HepG2 (cell line): ENCODE data around the gene PGS1. TPM values are rescaled to one million over a fixed set of nuclear protein-coding genes. Genes with fewer than 3 reads are reported as not detected.

ENCODE experiments used
- ATAC-seq: fragments of 200-7000 bp; cut with Tn5 transposase; 3 replicates; pipeline ENCODE4 v1.9.1; 2020; ENCODE audit warnings: mild to moderate bottlenecking, moderate library complexity
- BruUV-seq: library from RNA; stranded (reverse); fragments of 400-500 nt; replicated peaks from 2 replicates; lab custom pipeline; 2021; lab: Mats Ljungman, UMichigan
- CTCF ChIA-PET: fragments of 300-600 bp; formaldehyde crosslinking; extraction: SDS; loops from one replicate; lab custom pipeline; 2021; ENCODE audit warnings: low total read pairs, inconsistent platforms, low intra/inter-chr PET ratio; lab: Yijun Ruan, JAX
- POLR2A ChIA-PET: fragments of 350-600 bp; sonication (Branson Sonifier 250); formaldehyde crosslinking; loops from one replicate; lab custom pipeline; 2020; ENCODE audit warnings: antibody characterized with exemption, inconsistent platforms; lab: Yijun Ruan, JAX
- DNase-seq: peaks from one replicate; pipeline ENCODE4 v3.0.0-alpha.2; 2015; ENCODE audit warnings: low spot score
- FAIRE-seq: peaks from 3 replicates; lab custom pipeline; 2011; peaks lifted over from hg19 to GRCh38; lab: Jason Lieb, UNC
- H2AFZ ChIP-seq: one replicate; pipeline ENCODE4 v1.6.1; 2011; ENCODE audit warnings: low read length, inconsistent platforms
- H3K27ac ChIP-seq: fragments of 300-600 bp; 3 replicates; pipeline ENCODE4 v1.8.0; 2011; ENCODE audit warnings: mixed run types, mild to moderate bottlenecking, mixed read lengths, low read length, inconsistent platforms; ENCODE audit not compliant: insufficient read depth; ENCODE audit errors: extremely low read length
- H3K27me3 ChIP-seq, 2 experiments: fragments of 200-600 bp in 1 of 2; 2 replicates in 1 of 2; 3 replicates in 1 of 2; pipeline versions ENCODE4 v1.6.0 to v1.8.0; 2011; ENCODE audit warnings: low read length in 2 of 2, mild to moderate bottlenecking in 2 of 2, moderate library complexity in 2 of 2, inconsistent platforms in 1 of 2; ENCODE audit not compliant: insufficient read depth in 2 of 2, control insufficient read depth in 1 of 2
- H3K36me3 ChIP-seq, 2 experiments: fragments of 200-600 bp in 1 of 2; replicated peaks in 1 of 2; 2 replicates in 1 of 2; 3 replicates in 1 of 2; pipeline versions ENCODE4 v1.5.1 to v1.8.0; 2011; ENCODE audit warnings: low read length in 2 of 2, inconsistent platforms in 1 of 2; ENCODE audit not compliant: insufficient read depth in 2 of 2, control insufficient read depth in 1 of 2
- H3K4me1 ChIP-seq: 2 replicates; pipeline ENCODE4 v1.5.1; 2012; ENCODE audit warnings: low read length, inconsistent platforms; ENCODE audit not compliant: insufficient read depth
- H3K4me2 ChIP-seq: 2 replicates; pipeline ENCODE4 v1.6.0; 2011; ENCODE audit warnings: low read depth, low read length, inconsistent platforms
- H3K4me3 ChIP-seq, 3 experiments: fragments of 200-600 bp in 1 of 3; sonication (generic), shearing (Covaris generic) in 1 of 3; replicated peaks in 1 of 3; 2 replicates each; pipeline ENCODE4 v1.5.1; 2011 to 2016; ENCODE audit warnings: low read length in 3 of 3, inconsistent platforms in 2 of 3, low read depth in 2 of 3, mild to moderate bottlenecking in 2 of 3, control low read depth in 1 of 3, mixed read lengths in 1 of 3; ENCODE audit not compliant: insufficient read depth in 1 of 3
- H3K79me2 ChIP-seq: one replicate; pipeline ENCODE4 v1.6.1; 2011; ENCODE audit warnings: low read length, inconsistent platforms; ENCODE audit not compliant: insufficient read depth
- H3K9ac ChIP-seq: 2 replicates; pipeline ENCODE4 v1.6.0; 2011; ENCODE audit warnings: mild to moderate bottlenecking, low read depth, low read length, inconsistent platforms; ENCODE audit not compliant: insufficient read depth
- H3K9me3 ChIP-seq: 2 replicates; pipeline ENCODE4 v1.5.1; 2012; ENCODE audit warnings: mild to moderate bottlenecking, low read length
- H4K20me1 ChIP-seq: 2 replicates; pipeline ENCODE4 v1.6.0; 2011; ENCODE audit warnings: inconsistent platforms, mild to moderate bottlenecking, low read length, moderate library complexity; ENCODE audit not compliant: insufficient read depth
- FOSL2 ChIP-seq: sonication (generic); formaldehyde crosslinking; IDR thresholded peaks from 2 replicates; pipeline ENCODE4 v1.4.0; 2020; ENCODE audit warnings: missing genetic modification reagents
- KAT8 ChIP-seq: IDR thresholded peaks from 2 replicates; pipeline ENCODE4 v1.6.1; 2016; ENCODE audit warnings: missing genetic modification reagents, missing compliant biosample characterization
- NRL ChIP-seq: sonication (generic); formaldehyde crosslinking; IDR thresholded peaks from 2 replicates; pipeline ENCODE4 v1.5.0; 2020; ENCODE audit warnings: missing genetic modification reagents, mild to moderate bottlenecking, moderate library complexity, borderline replicate concordance
- PBX2 ChIP-seq: IDR thresholded peaks from 2 replicates; pipeline ENCODE4 v1.6.1; 2016; ENCODE audit warnings: control low read depth
- ZNF839 ChIP-seq: sonication (generic); formaldehyde crosslinking; IDR thresholded peaks from 2 replicates; pipeline ENCODE4 v1.4.0; 2020; ENCODE audit warnings: missing genetic modification reagents, mild to moderate bottlenecking, borderline replicate concordance
- ZSCAN22 ChIP-seq: sonication (generic); formaldehyde crosslinking; IDR thresholded peaks from 2 replicates; pipeline ENCODE4 v1.4.0; 2020; ENCODE audit warnings: mild to moderate bottlenecking, missing genetic modification reagents
- WGBS: methylation state at CpG from one replicate; pipeline ENCODE4 v1.1.6; 2017; ENCODE audit warnings: low lambda C conversion rate; 5-methylcytosine and 5-hydroxymethylcytosine counted together
- in situ Hi-C: cut with HindIII; loops from 2 replicates; pipeline ENCODE4 v1.10.0; 2017; ENCODE audit warnings: low pct_unique_long_range_greater_than_20kb; ENCODE audit not compliant: extremely low pct_ligation_motif_present
- intact Hi-C: fragments of 100-400 bp; cut with micrococcal nuclease; formaldehyde crosslinking; loops from one replicate; pipeline ENCODE4 v1.10.0; 2022; ENCODE audit not compliant: unreplicated experiment
- polyA plus RNA-seq, 8 experiments: library from polyadenylated mRNA; depleted of rRNA in 3 of 8; stranded (reverse) in 7 of 8; unstranded in 1 of 8; fragments of >200 nt; fragmentation: Illumina TruSeq in 4 of 8; extraction: Trizol in 4 of 8; gene quantifications; 2 replicates each; pipeline versions ENCODE4 v1.2.1 to v1.2.3, GENCODE V29; 2011 to 2016; ENCODE audit warnings: low read depth in 4 of 8, missing spikeins in 1 of 8, mixed read lengths in 1 of 8; ENCODE audit not compliant: insufficient read depth in 1 of 8
- total RNA-seq, 5 experiments: library from RNA; depleted of rRNA; stranded (reverse); fragments of >200 nt; fragmentation: Illumina TruSeq; extraction: Trizol; gene quantifications; 2 replicates each; pipeline ENCODE4 v1.2.3, GENCODE V29; 2016; ENCODE audit warnings: low read depth in 1 of 5
- TF ChIP-seq, protein P1 (sequence below): sonication (generic); formaldehyde crosslinking; IDR thresholded peaks from 2 replicates; pipeline ENCODE4 v1.4.0; 2020; ENCODE audit warnings: missing genetic modification reagents, borderline replicate concordance
- TF ChIP-seq, protein P2 (sequence below): sonication (generic); formaldehyde crosslinking; IDR thresholded peaks from 2 replicates; pipeline ENCODE4 v1.5.0; 2020; ENCODE audit warnings: missing genetic modification reagents, mild to moderate bottlenecking, borderline replicate concordance

The PGS1 gene
- total and polyA plus RNA-seq, 2 of the 13 experiments (the other 11 are each of a cell fraction or from before 2014, with no cell fraction given), result 25.9 to 31.5 TPM

DNA sequence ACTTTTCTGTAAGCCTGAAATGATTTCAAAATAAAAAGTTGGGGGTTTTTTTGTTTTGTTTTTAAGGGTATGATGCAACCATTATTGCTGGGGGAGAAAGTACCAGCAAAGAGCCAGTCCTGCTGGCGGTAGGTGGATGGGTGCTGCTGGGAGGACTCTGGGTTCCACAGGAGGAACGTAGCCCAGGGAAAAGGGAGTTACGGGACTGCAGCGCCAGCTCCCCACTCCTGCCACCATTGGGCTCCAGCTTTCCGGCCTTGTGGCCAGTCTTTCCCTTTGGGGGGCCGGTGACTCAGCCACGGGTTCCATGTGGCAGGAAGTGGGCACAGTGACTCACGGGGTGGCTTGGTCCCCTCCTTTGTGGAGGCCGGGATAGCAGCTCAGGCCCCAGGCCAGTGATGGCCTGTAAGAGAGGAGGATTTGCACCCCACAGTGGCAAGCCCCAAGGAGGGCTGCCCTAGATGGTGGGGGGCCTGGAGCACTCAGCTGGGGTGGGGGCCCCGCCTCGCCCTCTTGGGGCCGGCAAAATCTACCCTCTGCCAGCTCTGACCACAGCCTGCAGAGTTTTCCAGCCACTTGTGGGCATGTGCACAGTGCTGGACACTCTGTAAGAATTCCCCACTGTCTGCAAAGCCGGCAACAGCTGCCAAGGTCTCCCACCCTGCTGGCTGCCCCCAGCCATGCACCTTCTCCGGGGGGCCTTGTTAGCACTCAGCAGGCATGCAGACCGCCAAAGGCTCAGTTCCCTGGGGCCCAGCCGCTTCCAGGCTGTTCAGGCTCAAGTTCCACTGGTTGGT is 49.0 kb upstream of the PGS1 start:
- CTCF ChIA-PET, result no interaction called here
- BruUV-seq, result no TSS peak
- Histone ChIP-seq H3K9ac (no peak overlapping the region), H2AFZ (no peak overlapping the region), H3K27ac (no peak overlapping the region), H3K4me2 (no peak overlapping the region), H3K79me2 (no peaks in the 10 kb centered on the region), H3K27me3 (peaks cover 16 to 74% of the 10 kb centered on the region in 2 experiments)
- in situ Hi-C loops, result no loop called here
- 18% methylated on average over 9 of the region's 16 CpGs for WGBS
- no peak for FAIRE-seq
- peak; percentile 37 for ATAC-seq
- TF ChIP-seq ZNF839, result no peak
- TF ChIP-seq NRL (CRISPR knock-in tag), result 0 out of 2 replicates have a peak, but pooled peaks have one; percentile 26
- TF ChIP-seq, protein P1, sequence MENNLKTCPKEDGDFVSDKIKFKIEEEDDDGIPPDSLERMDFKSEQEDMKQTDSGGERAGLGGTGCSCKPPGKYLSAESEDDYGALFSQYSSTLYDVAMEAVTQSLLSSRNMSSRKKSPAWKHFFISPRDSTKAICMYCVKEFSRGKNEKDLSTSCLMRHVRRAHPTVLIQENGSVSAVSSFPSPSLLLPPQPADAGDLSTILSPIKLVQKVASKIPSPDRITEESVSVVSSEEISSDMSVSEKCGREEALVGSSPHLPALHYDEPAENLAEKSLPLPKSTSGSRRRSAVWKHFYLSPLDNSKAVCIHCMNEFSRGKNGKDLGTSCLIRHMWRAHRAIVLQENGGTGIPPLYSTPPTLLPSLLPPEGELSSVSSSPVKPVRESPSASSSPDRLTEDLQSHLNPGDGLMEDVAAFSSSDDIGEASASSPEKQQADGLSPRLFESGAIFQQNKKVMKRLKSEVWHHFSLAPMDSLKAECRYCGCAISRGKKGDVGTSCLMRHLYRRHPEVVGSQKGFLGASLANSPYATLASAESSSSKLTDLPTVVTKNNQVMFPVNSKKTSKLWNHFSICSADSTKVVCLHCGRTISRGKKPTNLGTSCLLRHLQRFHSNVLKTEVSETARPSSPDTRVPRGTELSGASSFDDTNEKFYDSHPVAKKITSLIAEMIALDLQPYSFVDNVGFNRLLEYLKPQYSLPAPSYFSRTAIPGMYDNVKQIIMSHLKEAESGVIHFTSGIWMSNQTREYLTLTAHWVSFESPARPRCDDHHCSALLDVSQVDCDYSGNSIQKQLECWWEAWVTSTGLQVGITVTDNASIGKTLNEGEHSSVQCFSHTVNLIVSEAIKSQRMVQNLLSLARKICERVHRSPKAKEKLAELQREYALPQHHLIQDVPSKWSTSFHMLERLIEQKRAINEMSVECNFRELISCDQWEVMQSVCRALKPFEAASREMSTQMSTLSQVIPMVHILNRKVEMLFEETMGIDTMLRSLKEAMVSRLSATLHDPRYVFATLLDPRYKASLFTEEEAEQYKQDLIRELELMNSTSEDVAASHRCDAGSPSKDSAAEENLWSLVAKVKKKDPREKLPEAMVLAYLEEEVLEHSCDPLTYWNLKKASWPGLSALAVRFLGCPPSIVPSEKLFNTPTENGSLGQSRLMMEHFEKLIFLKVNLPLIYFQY (CRISPR knock-in tag), result no peak
- TF ChIP-seq, protein P2, sequence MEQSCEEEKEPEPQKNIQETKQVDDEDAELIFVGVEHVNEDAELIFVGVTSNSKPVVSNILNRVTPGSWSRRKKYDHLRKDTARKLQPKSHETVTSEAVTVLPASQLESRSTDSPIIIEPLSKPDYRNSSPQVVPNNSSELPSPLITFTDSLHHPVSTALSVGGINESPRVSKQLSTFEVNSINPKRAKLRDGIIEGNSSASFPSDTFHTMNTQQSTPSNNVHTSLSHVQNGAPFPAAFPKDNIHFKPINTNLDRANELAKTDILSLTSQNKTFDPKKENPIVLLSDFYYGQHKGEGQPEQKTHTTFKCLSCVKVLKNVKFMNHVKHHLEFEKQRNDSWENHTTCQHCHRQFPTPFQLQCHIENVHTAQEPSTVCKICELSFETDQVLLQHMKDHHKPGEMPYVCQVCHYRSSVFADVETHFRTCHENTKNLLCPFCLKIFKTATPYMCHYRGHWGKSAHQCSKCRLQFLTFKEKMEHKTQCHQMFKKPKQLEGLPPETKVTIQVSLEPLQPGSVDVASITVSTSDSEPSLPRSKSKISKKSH (CRISPR knock-in tag), result 0 out of 2 replicates have a peak, but pooled peaks have one; percentile 20
- TF ChIP-seq PBX2 (CRISPR knock-in tag), result no peak
- TF ChIP-seq ZSCAN22 (CRISPR knock-in tag), result no peak
- TF ChIP-seq KAT8, result no peak
- TF ChIP-seq FOSL2, result peak; percentile 59
- TF ChIP-seq, all 625 proteins: peak for 3
- no peaks in the 10 kb centered on the region for H4K20me1 ChIP-seq
- no peak overlapping the region for H3K4me3 ChIP-seq
- POLR2A ChIA-PET, result no interaction called here
- H3K9me3 ChIP-seq, result no peaks in the 10 kb centered on the region
- DNase-seq, result no peak
- intact Hi-C loops, result no loop called here
- no peaks in the 10 kb centered on the region for H3K36me3 ChIP-seq
- H3K4me1 ChIP-seq, result peaks cover 40% of the 10 kb centered on the region
